Parathyroid adenoma (tissue), 2 donors: ENCODE measurements around the gene OR10K2.
"Not testable (repeated sequence)": the region's sequence is repeated elsewhere in the genome, so short reads cannot be mapped to it uniquely, and the experiment has no call there.

Source experiments
- H2AFZ ChIP-seq: fragments of 300-600 bp; sonication (generic); one replicate; pipeline ENCODE4 v1.7.0; 2017; ENCODE audit warnings: antibody characterized with exemption, mild to moderate bottlenecking
- H3K27ac ChIP-seq: fragments of 300-600 bp; sonication (generic); one replicate; pipeline ENCODE4 v1.7.0; 2017
- H3K27me3 ChIP-seq: fragments of 300-600 bp; sonication (generic); one replicate; pipeline ENCODE4 v1.7.0; 2017; ENCODE audit warnings: low read length; ENCODE audit not compliant: control insufficient read depth, insufficient read depth
- H3K36me3 ChIP-seq: fragments of 300-600 bp; sonication (generic); one replicate; pipeline ENCODE4 v1.7.0; 2017; ENCODE audit warnings: low read length; ENCODE audit not compliant: control insufficient read depth, insufficient read depth
- H3K4me1 ChIP-seq: fragments of 300-600 bp; sonication (generic); one replicate; pipeline ENCODE4 v1.7.0; 2017; ENCODE audit warnings: control low read depth
- H3K4me2 ChIP-seq: fragments of 300-600 bp; sonication (generic); one replicate; pipeline ENCODE4 v1.7.0; 2017; ENCODE audit warnings: low read length
- H3K4me3 ChIP-seq: fragments of 300-600 bp; sonication (generic); one replicate; pipeline ENCODE4 v1.7.0; 2017; ENCODE audit warnings: low read depth, low read length
- H3K79me2 ChIP-seq: fragments of 300-600 bp; sonication (generic); one replicate; pipeline ENCODE4 v1.7.0; 2017; ENCODE audit warnings: control low read depth
- H3K9ac ChIP-seq: fragments of 300-600 bp; sonication (generic); one replicate; pipeline ENCODE4 v1.7.0; 2017; ENCODE audit warnings: mild to moderate bottlenecking
- H3K9me3 ChIP-seq: fragments of 300-600 bp; sonication (generic); one replicate; pipeline ENCODE4 v1.7.0; 2017; ENCODE audit warnings: low read length; ENCODE audit not compliant: control insufficient read depth
- TF ChIP-seq, protein P1 (sequence below): fragments of 300-600 bp; sonication (generic); IDR thresholded peaks from one replicate; pipeline ENCODE4 v1.7.0; 2017; ENCODE audit warnings: antibody characterized with exemption, mild to moderate bottlenecking
- donor health status: primary hyperparathyroidism.

The OR10K2 gene

DNA sequence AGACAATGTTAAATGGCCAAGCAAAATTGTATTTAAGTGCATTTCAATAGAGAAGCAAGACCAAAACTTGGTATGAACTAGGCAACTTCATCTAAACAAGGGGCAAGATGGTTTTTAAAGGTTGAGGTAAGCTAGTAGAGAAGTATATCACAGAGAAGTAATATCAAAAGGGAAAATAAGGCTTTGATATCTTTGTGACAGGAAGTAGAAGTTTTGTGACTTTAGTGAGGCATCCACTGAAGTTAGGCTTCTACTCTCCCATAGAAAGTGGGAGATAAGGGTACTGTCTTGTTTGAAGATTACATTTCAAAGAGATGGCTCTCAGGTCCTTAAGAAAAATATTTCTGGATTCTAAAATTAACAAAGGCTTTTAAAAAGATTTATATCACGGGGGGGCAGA lies 35.7 kb downstream of the OR10K2 start:
- Histone ChIP-seq H3K4me1 (no peaks in the 10 kb centered on the region), H3K36me3 (no peaks in the 10 kb centered on the region), H2AFZ (no peak overlapping the region), H3K9ac (no peak overlapping the region), H3K4me3 (no peak overlapping the region), H3K9me3 (no peaks in the 10 kb centered on the region), H3K27me3 (no peaks in the 10 kb centered on the region), H3K4me2 (no peak overlapping the region), H3K79me2 (no peaks in the 10 kb centered on the region), H3K27ac (no peak overlapping the region)
- TF ChIP-seq, protein P1, sequence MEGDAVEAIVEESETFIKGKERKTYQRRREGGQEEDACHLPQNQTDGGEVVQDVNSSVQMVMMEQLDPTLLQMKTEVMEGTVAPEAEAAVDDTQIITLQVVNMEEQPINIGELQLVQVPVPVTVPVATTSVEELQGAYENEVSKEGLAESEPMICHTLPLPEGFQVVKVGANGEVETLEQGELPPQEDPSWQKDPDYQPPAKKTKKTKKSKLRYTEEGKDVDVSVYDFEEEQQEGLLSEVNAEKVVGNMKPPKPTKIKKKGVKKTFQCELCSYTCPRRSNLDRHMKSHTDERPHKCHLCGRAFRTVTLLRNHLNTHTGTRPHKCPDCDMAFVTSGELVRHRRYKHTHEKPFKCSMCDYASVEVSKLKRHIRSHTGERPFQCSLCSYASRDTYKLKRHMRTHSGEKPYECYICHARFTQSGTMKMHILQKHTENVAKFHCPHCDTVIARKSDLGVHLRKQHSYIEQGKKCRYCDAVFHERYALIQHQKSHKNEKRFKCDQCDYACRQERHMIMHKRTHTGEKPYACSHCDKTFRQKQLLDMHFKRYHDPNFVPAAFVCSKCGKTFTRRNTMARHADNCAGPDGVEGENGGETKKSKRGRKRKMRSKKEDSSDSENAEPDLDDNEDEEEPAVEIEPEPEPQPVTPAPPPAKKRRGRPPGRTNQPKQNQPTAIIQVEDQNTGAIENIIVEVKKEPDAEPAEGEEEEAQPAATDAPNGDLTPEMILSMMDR, result no peak

DNA sequence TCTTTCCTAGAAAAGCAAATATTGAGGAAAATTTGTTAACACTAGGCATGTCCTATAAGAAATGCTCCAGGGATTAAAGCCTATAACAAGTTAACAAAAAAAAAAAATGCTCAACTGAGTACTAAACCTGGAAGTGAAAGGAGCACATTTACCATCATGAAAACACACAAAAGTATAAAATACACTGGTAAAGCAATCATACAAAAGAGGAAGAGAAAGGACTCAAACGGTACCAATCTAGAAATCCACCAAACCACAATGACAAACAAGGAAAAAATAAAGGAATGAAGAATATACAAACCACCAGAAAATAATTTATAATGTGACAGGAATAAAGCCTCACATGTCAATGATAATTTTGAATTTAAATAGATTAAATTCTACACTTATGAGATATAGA lies 51.2 kb downstream of the OR10K2 start:
- Histone ChIP-seq H3K9ac (no peak overlapping the region), H3K27ac (no peak overlapping the region), H3K4me1 (no peaks in the 10 kb centered on the region), H3K4me2 (no peak overlapping the region), H3K79me2 (no peaks in the 10 kb centered on the region), H3K27me3 (no peaks in the 10 kb centered on the region), H3K4me3 (no peak overlapping the region), H2AFZ (no peak overlapping the region), H3K36me3 (no peaks in the 10 kb centered on the region), H3K9me3 (no peaks in the 10 kb centered on the region)
- TF ChIP-seq, protein P1, result no peak

DNA sequence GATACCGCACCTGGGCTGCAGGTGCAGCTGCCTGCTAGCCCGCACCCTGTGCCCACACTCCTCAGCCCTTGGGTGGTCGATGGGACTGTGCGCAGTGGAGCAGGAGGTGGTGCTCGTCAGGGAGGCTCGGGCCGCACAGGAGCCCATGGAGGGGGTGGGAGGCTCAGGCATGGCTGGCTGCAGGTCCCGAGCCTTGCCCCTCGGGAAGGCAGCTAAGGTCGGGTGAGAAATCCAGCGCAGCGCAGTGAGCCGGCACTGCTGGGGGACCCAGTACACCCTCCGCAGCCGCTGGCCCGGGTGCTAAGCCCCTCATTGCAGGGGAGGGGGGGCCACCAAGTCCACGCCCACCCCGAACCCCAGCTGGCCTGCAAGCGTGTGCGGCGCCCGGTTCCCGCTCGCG lies 51.9 kb downstream of the OR10K2 start:
- H3K9ac ChIP-seq, H3K79me2 ChIP-seq, H3K27me3 ChIP-seq, H2AFZ ChIP-seq, H3K36me3 ChIP-seq, H3K4me1 ChIP-seq, H3K9me3 ChIP-seq, H3K27ac ChIP-seq, H3K4me3 ChIP-seq, H3K4me2 ChIP-seq: not testable (repeated sequence)

DNA sequence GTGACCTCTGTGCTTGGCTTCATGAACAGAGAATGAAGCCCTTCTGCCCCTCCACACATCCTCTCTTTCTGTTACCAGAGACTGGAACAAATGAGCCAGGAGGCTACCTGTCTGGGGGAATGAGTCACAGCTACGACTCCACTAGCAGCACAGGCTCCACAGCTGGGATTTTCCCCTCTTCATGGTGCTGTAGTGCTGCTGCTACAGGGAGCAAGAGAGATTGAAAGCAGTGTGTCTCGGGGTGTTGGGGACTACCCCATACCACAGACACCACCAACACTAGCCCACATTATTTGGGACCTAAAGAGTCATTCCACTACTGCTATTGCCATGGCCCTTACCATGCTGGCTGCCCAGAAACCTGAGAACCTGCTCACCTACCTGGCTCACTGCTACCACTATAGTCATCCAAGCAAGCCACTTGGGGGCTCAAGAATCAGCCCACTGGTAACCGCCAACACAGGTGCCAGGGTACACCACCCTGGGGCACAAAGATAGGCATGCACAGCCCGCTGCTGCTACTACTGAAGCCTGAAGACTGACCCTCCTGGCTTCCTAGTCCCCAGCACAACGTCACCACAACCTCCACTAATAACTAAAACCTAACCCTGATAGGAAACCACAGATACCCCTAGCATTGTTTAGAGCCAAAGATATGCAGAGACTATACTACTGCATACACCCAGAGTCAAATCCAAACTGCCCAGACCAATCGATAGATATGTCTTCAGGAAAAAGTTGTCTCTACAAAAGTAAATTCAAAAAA lies 54.7 kb downstream of the OR10K2 start:
- Histone ChIP-seq H3K27ac (no peak overlapping the region), H2AFZ (no peak overlapping the region), H3K36me3 (no peaks in the 10 kb centered on the region), H3K9ac (no peak overlapping the region), H3K4me2 (no peak overlapping the region), H3K9me3 (no peaks in the 10 kb centered on the region), H3K4me3 (no peak overlapping the region), H3K27me3 (no peaks in the 10 kb centered on the region), H3K4me1 (no peaks in the 10 kb centered on the region), H3K79me2 (no peaks in the 10 kb centered on the region)
- TF ChIP-seq, protein P1, result no peak
